Liver (tissue), 9 donors: ENCODE data around the gene APOBEC3C. TPM values are rescaled to one million over a fixed set of nuclear protein-coding genes. Genes with fewer than 3 reads are reported as not detected.
A peak's percentile ranks its signal among the peaks of the same experiment; 100 is the strongest.

Experiments used
- DNase-seq: peaks from one replicate; pipeline ENCODE4 v3.0.0-alpha.2; 2017; ENCODE audit warnings: low spot score
- H3K27ac ChIP-seq, 2 donors: one replicate each; pipeline ENCODE4 v1.7.0; 2013; ENCODE audit warnings: inconsistent platforms in 2 of 2, low read length in 2 of 2, control low read depth in 1 of 2, low read depth in 1 of 2, mild to moderate bottlenecking in 1 of 2
- H3K27me3 ChIP-seq, 4 donors: one replicate each; pipeline versions ENCODE4 v1.6.1 to v1.7.0; 2013; ENCODE audit warnings: low read length in 3 of 4, inconsistent platforms in 1 of 4, mild to moderate bottlenecking in 1 of 4, moderate library complexity in 1 of 4; ENCODE audit not compliant: control insufficient read depth in 4 of 4, insufficient read depth in 4 of 4
- H3K36me3 ChIP-seq, 4 donors: one replicate each; pipeline versions ENCODE4 v1.6.1 to v1.7.0; 2013; ENCODE audit warnings: low read length in 3 of 4, mild to moderate bottlenecking in 3 of 4, low read depth in 1 of 4, moderate library complexity in 1 of 4; ENCODE audit not compliant: control insufficient read depth in 4 of 4, insufficient read depth in 3 of 4
- H3K4me1 ChIP-seq, 4 donors: one replicate each; pipeline versions ENCODE4 v1.6.1 to v1.7.0; 2013; ENCODE audit warnings: low read length in 3 of 4, mild to moderate bottlenecking in 3 of 4, moderate library complexity in 1 of 4; ENCODE audit not compliant: control insufficient read depth in 4 of 4, insufficient read depth in 4 of 4
- H3K4me3 ChIP-seq, 3 donors: one replicate each; pipeline versions ENCODE4 v1.6.1 to v1.7.0; 2013; ENCODE audit warnings: low read length in 3 of 3, control low read depth in 1 of 3, low read depth in 1 of 3, mild to moderate bottlenecking in 1 of 3
- H3K9ac ChIP-seq, 2 donors: one replicate each; pipeline ENCODE4 v1.7.0; 2013; ENCODE audit warnings: low read length in 2 of 2, mild to moderate bottlenecking in 2 of 2, moderate library complexity in 2 of 2, control low read depth in 1 of 2, low read depth in 1 of 2
- H3K9me3 ChIP-seq, 4 donors: one replicate each; pipeline versions ENCODE4 v1.6.1 to v1.7.0; 2013; ENCODE audit warnings: low read length in 3 of 4; ENCODE audit not compliant: control insufficient read depth in 4 of 4
- ATF3 ChIP-seq: IDR thresholded peaks from 2 replicates; pipeline ENCODE4 v1.6.1; 2016; ENCODE audit warnings: antibody characterized with exemption
- EGR1 ChIP-seq, 2 donors: IDR thresholded peaks; 2 replicates each; pipeline ENCODE4 v1.6.1; 2016 to 2018; ENCODE audit warnings: antibody characterized with exemption in 2 of 2, low read depth in 2 of 2
- FOXA1 ChIP-seq: IDR thresholded peaks from 2 replicates; pipeline ENCODE4 v1.6.1; 2016; ENCODE audit warnings: antibody characterized with exemption
- FOXA2 ChIP-seq: IDR thresholded peaks from 2 replicates; pipeline ENCODE4 v1.6.1; 2016; ENCODE audit warnings: antibody characterized with exemption
- GABPA ChIP-seq, 2 donors: IDR thresholded peaks in 1 of 2; conservative IDR thresholded peaks in 1 of 2; 2 replicates each; pipeline ENCODE4 v1.6.1; 2016; ENCODE audit warnings: antibody characterized with exemption in 2 of 2, mild to moderate bottlenecking in 1 of 2, moderate library complexity in 1 of 2
- HNF4A ChIP-seq, 2 donors: conservative IDR thresholded peaks; 2 replicates each; pipeline ENCODE4 v1.6.1; 2016; ENCODE audit warnings: antibody characterized with exemption in 2 of 2, mild to moderate bottlenecking in 2 of 2
- HNF4G ChIP-seq: IDR thresholded peaks from 2 replicates; pipeline ENCODE4 v1.6.1; 2016; ENCODE audit warnings: antibody characterized with exemption
- JUND ChIP-seq, 2 donors: IDR thresholded peaks; 2 replicates each; pipeline ENCODE4 v1.6.1; 2016; ENCODE audit warnings: antibody characterized with exemption in 2 of 2
- NR2F2 ChIP-seq: IDR thresholded peaks from 2 replicates; pipeline ENCODE4 v1.6.1; 2016; ENCODE audit warnings: antibody characterized with exemption
- RAD21 ChIP-seq, 2 donors: IDR thresholded peaks; 2 replicates each; pipeline ENCODE4 v1.6.1; 2016; ENCODE audit warnings: antibody characterized with exemption in 2 of 2, mild to moderate bottlenecking in 2 of 2
- REST ChIP-seq: IDR thresholded peaks from 2 replicates; pipeline ENCODE4 v1.6.1; 2016; ENCODE audit warnings: antibody characterized with exemption, mild to moderate bottlenecking
- RXRA ChIP-seq, 2 donors: IDR thresholded peaks; 2 replicates each; pipeline ENCODE4 v1.6.1; 2017 to 2018; ENCODE audit warnings: antibody characterized with exemption in 2 of 2, mild to moderate bottlenecking in 1 of 2
- SP1 ChIP-seq: IDR thresholded peaks from 2 replicates; pipeline ENCODE4 v1.6.1; 2018; ENCODE audit warnings: antibody characterized with exemption, mild to moderate bottlenecking
- TAF1 ChIP-seq: conservative IDR thresholded peaks from 2 replicates; pipeline ENCODE4 v1.6.1; 2016; ENCODE audit warnings: antibody characterized with exemption, mild to moderate bottlenecking
- YY1 ChIP-seq: IDR thresholded peaks from 2 replicates; pipeline ENCODE4 v1.6.1; 2016; ENCODE audit warnings: antibody characterized with exemption, mild to moderate bottlenecking
- WGBS: extraction: QIAGEN DNeasy Blood & Tissue Kit; methylation state at CpG from one replicate; pipeline ENCODE4 v1.1.7; 2013; 5-methylcytosine and 5-hydroxymethylcytosine counted together
- polyA plus RNA-seq, 2 donors: library from polyadenylated mRNA; stranded (reverse) in 1 of 2; unstranded in 1 of 2; fragments of 200-250 nt in 1 of 2; fragments of >200 nt in 1 of 2; fragmentation: Nextera tagmentation in 1 of 2; extraction: Ambion mirVana in 1 of 2; gene quantifications; one replicate each; pipeline versions ENCODE4 v1.2.1 to v1.2.3, GENCODE V29; 2013 to 2015
- total RNA-seq, 2 donors: library from RNA; depleted of rRNA; stranded (reverse); fragments of >200 nt; gene quantifications; one replicate each; pipeline ENCODE4 v1.2.3, GENCODE V29; 2014
- TF ChIP-seq, protein P1 (sequence below): IDR thresholded peaks from 2 replicates; pipeline ENCODE4 v1.6.1; 2016; ENCODE audit warnings: antibody characterized with exemption
- TF ChIP-seq, protein P2 (sequence below): IDR thresholded peaks from 2 replicates; pipeline ENCODE4 v1.6.1; 2016; ENCODE audit warnings: antibody characterized with exemption
- TF ChIP-seq, protein P3 (sequence below): fragments of 150-350 bp; IDR thresholded peaks from 2 replicates; pipeline ENCODE4 v1.5.1; 2017; ENCODE audit warnings: improper control_type of control experiment, low read depth, low read length; ENCODE audit not compliant: missing input control
- donor health status: healthy.
- donor health status: healthy.
- donor health status: healthy.
- donor health status: healthy.
- donor health status: healthy.

APOBEC3C gene
- total RNA-seq (10 to 100 TPM in 1 of 2 donors, 1 to 10 TPM in 1; 1.2 to 11.9 TPM), polyA plus RNA-seq (1 to 10 TPM; 2.2 to 5.2 TPM)

DNA sequence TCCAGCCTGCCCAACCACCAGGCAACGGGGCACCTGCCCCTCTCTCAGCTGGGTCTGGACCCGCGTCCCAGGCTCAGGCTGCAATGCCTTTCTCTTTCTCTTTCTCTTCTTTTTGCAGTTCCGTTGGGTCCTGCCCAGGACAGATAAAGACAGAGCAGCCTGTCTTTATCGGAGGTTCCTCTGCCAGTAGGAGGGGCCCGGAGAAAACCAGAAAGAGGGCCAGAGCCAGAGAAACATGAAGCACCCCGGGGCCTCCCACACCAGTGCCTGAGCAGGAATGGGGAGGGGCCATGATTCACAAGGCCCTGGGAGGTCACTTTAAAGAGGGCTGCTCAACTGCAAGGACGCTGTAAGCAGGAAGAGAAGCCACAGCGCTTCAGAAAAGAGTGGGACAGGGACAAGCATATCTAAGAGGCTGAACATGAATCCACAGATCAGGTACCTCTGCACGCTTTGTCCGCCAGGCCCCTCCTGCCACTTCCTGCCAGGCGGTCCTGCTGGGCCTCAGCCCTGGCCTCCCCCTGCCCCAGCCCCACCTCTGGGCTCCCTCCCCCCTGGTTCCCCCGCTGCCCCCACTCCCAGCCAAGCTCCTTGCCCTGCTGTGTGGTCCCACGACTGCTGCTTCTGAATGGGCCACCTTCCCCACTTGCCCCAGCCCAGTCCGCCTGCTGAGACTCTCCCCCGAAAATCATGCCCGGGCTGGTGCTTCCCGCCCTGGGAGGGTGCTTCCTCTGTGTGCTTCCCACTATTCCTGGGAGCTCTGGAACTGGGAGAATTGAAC is at the start of gene APOBEC3C:
Gene APOBEC3C (plus strand): TSS at position 316 of the 781 bp plus-strand sequence. CDS start 106 bp downstream, at position 422.
- no peaks in the 10 kb centered on the region for H3K4me1 ChIP-seq
- DNase-seq = peak; percentile 82
- WGBS = 42% methylated on average over 18 of the region's 18 CpGs

More for the DNA sequence above, at the start of gene APOBEC3C:
- H3K36me3 ChIP-seq = no peaks in the 10 kb centered on the region
- peak within 1 kb of the TSS in 2 of 3 donors; percentile 14 to 30 for H3K4me3 ChIP-seq
- no peaks in the 10 kb centered on the region for H3K27me3 ChIP-seq
- TF ChIP-seq NR2F2 = peak; percentile 42
- TF ChIP-seq, protein P1, sequence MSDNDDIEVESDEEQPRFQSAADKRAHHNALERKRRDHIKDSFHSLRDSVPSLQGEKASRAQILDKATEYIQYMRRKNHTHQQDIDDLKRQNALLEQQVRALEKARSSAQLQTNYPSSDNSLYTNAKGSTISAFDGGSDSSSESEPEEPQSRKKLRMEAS = no peak
- TF ChIP-seq HNF4A (conservative IDR thresholded peaks at IDR 0.05) = no peak
- TF ChIP-seq FOXA1 = no peak
- TF ChIP-seq EGR1 (IDR thresholded peaks at IDR 0.05; ENCODE audit: low read depth in 2 of 2) = no peak
- no peak for TF ChIP-seq FOXA2
- TF ChIP-seq, protein P2, sequence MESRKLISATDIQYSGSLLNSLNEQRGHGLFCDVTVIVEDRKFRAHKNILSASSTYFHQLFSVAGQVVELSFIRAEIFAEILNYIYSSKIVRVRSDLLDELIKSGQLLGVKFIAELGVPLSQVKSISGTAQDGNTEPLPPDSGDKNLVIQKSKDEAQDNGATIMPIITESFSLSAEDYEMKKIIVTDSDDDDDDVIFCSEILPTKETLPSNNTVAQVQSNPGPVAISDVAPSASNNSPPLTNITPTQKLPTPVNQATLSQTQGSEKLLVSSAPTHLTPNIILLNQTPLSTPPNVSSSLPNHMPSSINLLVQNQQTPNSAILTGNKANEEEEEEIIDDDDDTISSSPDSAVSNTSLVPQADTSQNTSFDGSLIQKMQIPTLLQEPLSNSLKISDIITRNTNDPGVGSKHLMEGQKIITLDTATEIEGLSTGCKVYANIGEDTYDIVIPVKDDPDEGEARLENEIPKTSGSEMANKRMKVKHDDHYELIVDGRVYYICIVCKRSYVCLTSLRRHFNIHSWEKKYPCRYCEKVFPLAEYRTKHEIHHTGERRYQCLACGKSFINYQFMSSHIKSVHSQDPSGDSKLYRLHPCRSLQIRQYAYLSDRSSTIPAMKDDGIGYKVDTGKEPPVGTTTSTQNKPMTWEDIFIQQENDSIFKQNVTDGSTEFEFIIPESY = no peak
- TF ChIP-seq TAF1 = peak; percentile 16
- TF ChIP-seq ATF3 = no peak
- TF ChIP-seq GABPA (IDR thresholded peaks at IDR 0.05 in 1 of 2, conservative IDR thresholded peaks at IDR 0.05 in 1 of 2) = no peak
- peak; percentile 34 to 37 for TF ChIP-seq RAD21 (IDR thresholded peaks at IDR 0.05)
- no peak for TF ChIP-seq HNF4G
- no peak for TF ChIP-seq REST
- no peak for TF ChIP-seq RXRA (IDR thresholded peaks at IDR 0.05)
- no peak for TF ChIP-seq JUND (IDR thresholded peaks at IDR 0.05)
- TF ChIP-seq YY1 = peak; percentile 24
- TF ChIP-seq, protein P3, sequence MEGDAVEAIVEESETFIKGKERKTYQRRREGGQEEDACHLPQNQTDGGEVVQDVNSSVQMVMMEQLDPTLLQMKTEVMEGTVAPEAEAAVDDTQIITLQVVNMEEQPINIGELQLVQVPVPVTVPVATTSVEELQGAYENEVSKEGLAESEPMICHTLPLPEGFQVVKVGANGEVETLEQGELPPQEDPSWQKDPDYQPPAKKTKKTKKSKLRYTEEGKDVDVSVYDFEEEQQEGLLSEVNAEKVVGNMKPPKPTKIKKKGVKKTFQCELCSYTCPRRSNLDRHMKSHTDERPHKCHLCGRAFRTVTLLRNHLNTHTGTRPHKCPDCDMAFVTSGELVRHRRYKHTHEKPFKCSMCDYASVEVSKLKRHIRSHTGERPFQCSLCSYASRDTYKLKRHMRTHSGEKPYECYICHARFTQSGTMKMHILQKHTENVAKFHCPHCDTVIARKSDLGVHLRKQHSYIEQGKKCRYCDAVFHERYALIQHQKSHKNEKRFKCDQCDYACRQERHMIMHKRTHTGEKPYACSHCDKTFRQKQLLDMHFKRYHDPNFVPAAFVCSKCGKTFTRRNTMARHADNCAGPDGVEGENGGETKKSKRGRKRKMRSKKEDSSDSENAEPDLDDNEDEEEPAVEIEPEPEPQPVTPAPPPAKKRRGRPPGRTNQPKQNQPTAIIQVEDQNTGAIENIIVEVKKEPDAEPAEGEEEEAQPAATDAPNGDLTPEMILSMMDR = no peak
- peak; percentile 19 for TF ChIP-seq SP1
- no peaks in the 10 kb centered on the region for H3K9me3 ChIP-seq
- no peak within 1 kb of the TSS for H3K9ac ChIP-seq
- peak within 1 kb of the TSS; percentile 57 to 69 for H3K27ac ChIP-seq
